ENCODE data around the gene MRPS22. TPM values are rescaled to one million over a fixed set of nuclear protein-coding genes. Genes with fewer than 3 reads are reported as not detected.

The MRPS22 gene
- total and polyA plus RNA-seq, 9 of the 15 experiments (the other 6 are each of a cell fraction or from before 2014, with no cell fraction given), result 148 to 397 (median 229) TPM

GRCh38 chr3:139299261-139300132, 44.3 kb upstream of the MRPS22 start (continued):
- TF ChIP-seq ZNF165 (CRISPR knock-in tag; IDR thresholded peaks at IDR 0.05; ENCODE audit: borderline replicate concordance), result no peak
- TF ChIP-seq, protein P1, sequence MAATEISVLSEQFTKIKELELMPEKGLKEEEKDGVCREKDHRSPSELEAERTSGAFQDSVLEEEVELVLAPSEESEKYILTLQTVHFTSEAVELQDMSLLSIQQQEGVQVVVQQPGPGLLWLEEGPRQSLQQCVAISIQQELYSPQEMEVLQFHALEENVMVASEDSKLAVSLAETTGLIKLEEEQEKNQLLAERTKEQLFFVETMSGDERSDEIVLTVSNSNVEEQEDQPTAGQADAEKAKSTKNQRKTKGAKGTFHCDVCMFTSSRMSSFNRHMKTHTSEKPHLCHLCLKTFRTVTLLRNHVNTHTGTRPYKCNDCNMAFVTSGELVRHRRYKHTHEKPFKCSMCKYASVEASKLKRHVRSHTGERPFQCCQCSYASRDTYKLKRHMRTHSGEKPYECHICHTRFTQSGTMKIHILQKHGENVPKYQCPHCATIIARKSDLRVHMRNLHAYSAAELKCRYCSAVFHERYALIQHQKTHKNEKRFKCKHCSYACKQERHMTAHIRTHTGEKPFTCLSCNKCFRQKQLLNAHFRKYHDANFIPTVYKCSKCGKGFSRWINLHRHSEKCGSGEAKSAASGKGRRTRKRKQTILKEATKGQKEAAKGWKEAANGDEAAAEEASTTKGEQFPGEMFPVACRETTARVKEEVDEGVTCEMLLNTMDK (IDR thresholded peaks at IDR 0.05; ENCODE audit: borderline replicate concordance, insufficient read depth, low read depth, low read length, poor library complexity, severe bottlenecking), result no peak
- TF ChIP-seq, protein P2, sequence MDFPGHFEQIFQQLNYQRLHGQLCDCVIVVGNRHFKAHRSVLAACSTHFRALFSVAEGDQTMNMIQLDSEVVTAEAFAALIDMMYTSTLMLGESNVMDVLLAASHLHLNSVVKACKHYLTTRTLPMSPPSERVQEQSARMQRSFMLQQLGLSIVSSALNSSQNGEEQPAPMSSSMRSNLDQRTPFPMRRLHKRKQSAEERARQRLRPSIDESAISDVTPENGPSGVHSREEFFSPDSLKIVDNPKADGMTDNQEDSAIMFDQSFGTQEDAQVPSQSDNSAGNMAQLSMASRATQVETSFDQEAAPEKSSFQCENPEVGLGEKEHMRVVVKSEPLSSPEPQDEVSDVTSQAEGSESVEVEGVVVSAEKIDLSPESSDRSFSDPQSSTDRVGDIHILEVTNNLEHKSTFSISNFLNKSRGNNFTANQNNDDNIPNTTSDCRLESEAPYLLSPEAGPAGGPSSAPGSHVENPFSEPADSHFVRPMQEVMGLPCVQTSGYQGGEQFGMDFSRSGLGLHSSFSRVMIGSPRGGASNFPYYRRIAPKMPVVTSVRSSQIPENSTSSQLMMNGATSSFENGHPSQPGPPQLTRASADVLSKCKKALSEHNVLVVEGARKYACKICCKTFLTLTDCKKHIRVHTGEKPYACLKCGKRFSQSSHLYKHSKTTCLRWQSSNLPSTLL (IDR thresholded peaks at IDR 0.05), result 0 out of 2 replicates have a peak, but pooled peaks have one; percentile 16
- no peak for TF ChIP-seq ZBTB43 (CRISPR knock-in tag; IDR thresholded peaks at IDR 0.05)
- TF ChIP-seq ZNF395 (CRISPR knock-in tag; IDR thresholded peaks at IDR 0.05), result peak; percentile 88
- TF ChIP-seq DNMT1 (IDR thresholded peaks at IDR 0.05), result no peak
- TF ChIP-seq ETV5 (CRISPR knock-in tag; IDR thresholded peaks at IDR 0.05; ENCODE audit: low read depth), result peak; percentile 99
- no peak for TF ChIP-seq ZNF583 (CRISPR knock-in tag; IDR thresholded peaks at IDR 0.05)
- TF ChIP-seq MTF1 (CRISPR knock-in tag; IDR thresholded peaks at IDR 0.05; ENCODE audit: borderline replicate concordance), result no peak
- 0 out of 2 replicates have a peak, but pooled peaks have one; percentile 43 for TF ChIP-seq HCFC1 (IDR thresholded peaks at IDR 0.05; ENCODE audit: low read depth, low read length)
- TF ChIP-seq STAT5A (IDR thresholded peaks at IDR 0.05; ENCODE audit: borderline replicate concordance, low read length), result peak; percentile 94
- TF ChIP-seq, protein P3, sequence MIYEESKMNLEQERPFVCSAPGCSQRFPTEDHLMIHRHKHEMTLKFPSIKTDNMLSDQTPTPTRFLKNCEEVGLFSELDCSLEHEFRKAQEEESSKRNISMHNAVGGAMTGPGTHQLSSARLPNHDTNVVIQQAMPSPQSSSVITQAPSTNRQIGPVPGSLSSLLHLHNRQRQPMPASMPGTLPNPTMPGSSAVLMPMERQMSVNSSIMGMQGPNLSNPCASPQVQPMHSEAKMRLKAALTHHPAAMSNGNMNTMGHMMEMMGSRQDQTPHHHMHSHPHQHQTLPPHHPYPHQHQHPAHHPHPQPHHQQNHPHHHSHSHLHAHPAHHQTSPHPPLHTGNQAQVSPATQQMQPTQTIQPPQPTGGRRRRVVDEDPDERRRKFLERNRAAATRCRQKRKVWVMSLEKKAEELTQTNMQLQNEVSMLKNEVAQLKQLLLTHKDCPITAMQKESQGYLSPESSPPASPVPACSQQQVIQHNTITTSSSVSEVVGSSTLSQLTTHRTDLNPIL (CRISPR knock-in tag; IDR thresholded peaks at IDR 0.05), result no peak
- TF ChIP-seq MITF (IDR thresholded peaks at IDR 0.05), result peak; percentile 60; the same call in 1 of the 2 replicates
- TF ChIP-seq ARID2 (IDR thresholded peaks at IDR 0.05), result no peak
- peak; percentile 96 for TF ChIP-seq HMGN3 (IDR thresholded peaks at IDR 0.05; ENCODE audit: borderline replicate concordance, extremely low read depth, insufficient read length, low read depth, low read length)
